Suppressor macrophage treated with lipopolysaccharide for 4 hours (primary cell): Measurements from ENCODE around the gene SPATA31C1.
A peak's percentile ranks its signal among the peaks of the same experiment; 100 is the strongest.

Experiments used
- DNase-seq: peaks from one replicate; pipeline ENCODE4 v3.0.0-alpha.2; 2020

Gene SPATA31C1

GRCh38 chr9:87944096-87944495 is 26.3 kb downstream of the SPATA31C1 start:
- DNase-seq = no peak

GRCh38 chr9:87944682-87945081 is 26.9 kb downstream of the SPATA31C1 start:
- DNase-seq = no peak

DNA sequence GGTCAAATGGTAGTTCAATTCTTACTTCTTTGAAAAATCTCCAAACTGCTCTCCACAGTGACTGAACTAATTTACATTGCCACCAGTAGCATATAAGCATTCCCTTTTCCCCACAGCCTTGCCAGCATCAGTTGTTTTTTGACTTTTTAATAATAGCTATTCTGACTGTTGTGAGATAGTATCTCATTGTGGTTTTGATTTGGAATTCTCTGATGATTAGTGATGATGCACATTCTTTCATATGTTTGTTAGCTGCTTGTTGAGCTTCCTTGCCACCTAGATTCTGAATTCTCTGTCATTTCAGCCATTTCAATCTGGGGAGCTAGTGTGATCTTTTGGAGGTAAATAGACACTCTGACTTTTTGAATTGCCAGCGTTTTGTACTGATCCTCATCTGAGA is 32.5 kb downstream of the SPATA31C1 start:
- no peak for DNase-seq

GRCh38 chr9:87950765-87951488 is 33.2 kb downstream of the SPATA31C1 start:
- DNase-seq = peak; percentile 46

DNA sequence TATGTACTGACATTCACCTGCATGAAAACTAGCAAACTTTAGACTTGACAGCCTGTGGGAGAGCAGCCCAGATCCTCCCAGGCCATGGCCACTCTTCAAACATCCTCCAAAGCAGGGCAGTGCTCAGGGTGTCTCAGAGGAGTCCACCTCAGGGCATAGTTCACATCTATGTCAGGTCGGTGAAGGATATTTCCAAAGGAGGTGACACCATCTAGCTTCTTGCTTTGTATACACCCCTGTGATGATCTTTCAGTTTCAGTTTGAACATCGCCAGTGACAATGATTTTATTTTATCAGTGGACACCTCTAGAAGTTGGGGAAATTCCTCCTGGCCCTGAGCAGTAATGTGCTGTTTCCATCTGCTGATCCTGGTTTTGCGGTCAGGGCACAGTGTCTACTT is 36.5 kb downstream of the SPATA31C1 start:
- DNase-seq = no peak

DNA sequence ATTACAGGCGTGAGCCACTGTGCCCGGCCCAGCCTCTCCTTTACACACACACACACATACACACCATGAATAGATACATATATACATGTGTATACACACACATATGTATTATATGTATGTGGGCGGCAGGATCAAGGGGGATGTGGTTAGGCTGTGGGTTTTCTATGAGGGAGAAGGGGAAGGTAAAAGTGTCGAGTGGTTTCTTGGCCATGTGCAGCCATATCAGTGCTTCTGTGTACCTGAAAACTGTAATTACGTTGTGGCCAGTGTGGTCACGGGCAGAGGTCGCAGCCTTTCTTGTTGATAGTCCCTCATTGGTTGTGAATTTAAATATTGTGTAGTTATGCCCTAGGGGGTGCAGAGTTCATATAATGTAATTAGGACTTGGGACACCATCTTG is 40.1 kb downstream of the SPATA31C1 start:
- DNase-seq = no peak

DNA sequence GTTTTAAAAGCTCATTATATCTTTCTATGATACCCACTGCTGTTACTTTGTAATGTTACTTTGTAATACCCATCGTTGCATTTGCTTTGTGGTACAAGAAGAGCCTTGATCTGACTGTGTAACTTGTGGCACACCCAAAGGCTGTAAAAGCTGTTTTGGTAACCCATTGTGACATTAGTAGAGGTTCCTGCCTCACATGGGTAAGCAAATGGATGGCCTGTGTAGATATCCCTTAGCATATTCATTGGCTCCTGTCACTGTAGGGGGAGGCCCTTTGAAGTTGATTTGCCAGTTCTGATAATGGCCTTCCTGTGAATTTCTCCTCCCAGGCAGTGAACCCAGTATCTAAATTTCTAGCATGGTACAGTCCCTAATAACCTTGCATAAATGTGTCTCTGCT is 40.8 kb downstream of the SPATA31C1 start:
- no peak for DNase-seq

GRCh38 chr9:87959916-87960581 is 42.3 kb downstream of the SPATA31C1 start:
- no peak for DNase-seq

DNA sequence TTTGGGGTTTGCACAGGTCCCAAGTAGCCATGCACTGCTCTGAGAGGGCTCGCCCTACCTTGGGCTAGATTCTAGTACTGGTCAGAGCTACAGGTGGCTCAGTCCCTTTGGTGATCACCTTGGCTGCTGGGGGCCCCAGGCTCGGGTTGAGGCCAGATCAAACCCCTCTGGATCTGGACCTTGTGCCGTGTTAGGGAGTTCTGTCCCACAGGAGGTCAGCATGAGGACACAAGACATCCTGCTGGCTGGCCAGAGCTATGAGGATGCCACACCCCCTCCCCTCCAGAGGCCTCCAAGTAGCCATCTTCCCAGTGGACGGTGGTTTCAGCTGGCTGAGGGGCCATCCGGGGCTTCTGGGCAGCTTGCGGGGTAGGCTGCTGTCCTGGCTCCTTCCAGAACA is 46.0 kb downstream of the SPATA31C1 start:
- DNase-seq = no peak

GRCh38 chr9:87964826-87965225 is 47.1 kb downstream of the SPATA31C1 start:
- DNase-seq = no peak

DNA sequence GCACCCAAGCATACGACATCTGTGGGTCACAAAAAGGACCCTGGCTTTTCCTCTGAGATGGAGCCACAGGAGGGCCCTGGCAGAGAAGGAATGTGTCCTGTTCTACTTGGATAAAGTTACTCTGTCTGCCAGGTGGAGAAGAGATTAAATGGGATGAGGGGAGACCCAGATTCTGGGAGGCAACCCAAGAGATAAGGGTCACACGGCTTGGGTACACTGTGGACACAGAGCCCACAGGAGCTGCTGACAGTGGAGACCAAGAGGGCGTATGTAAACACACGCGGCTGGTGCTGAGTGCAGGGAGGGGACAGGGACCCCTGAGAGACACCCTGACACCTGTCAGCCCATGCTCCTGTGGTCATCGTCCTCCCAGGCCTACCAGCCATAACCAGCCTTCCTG is 50.4 kb downstream of the SPATA31C1 start:
- no peak for DNase-seq

DNA sequence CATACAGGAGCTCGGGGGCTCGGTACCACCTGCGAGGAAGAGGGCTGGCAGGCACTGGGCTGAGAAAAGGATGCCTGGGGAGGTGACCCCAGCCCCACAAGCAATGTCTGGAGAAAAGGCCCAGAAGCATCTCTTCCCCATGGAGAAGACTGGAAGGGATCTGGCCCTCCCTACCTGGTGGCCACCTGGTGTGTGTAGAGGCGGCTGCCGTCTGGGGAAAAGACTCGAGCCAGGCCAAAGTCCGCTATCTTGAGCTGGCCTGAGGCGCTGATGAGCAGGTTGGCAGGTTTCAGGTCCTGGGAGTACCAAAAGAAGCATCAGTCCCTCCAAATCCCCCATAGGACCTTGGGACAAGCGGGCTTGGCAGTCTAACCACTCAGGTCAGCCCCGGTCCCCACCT is 52.8 kb downstream of the SPATA31C1 start:
- no peak for DNase-seq

DNA sequence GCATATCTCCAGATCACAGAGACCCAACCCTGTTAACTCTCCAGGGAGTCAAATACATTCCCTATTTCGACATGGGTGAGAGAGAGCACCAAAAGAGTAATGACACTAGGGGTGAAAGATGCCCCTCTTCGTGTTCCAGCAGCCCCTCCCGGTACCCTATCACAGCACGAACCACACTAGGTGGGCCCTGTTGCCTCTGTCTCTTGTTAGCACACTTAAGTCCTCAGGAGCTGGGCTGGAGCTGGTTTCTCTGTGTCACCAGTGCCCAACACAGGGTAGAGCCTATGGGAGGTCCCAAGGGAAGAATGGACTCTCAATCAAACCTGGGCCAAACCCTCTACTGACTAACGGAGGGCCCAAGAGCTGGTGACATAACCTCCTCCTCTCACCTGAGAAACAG is 55.4 kb downstream of the SPATA31C1 start:
- no peak for DNase-seq
